D721Med (cell line): Measurements from ENCODE around the gene C1QBP.
"Not testable (repeated sequence)": the region's sequence is repeated elsewhere in the genome, so short reads cannot be mapped to it uniquely, and the experiment has no call there.

Experiments used
- DNase-seq: peaks from one replicate; pipeline ENCODE4 v3.0.0; 2011; ENCODE audit warnings: low spot score; ENCODE audit not compliant: insufficient read length
- FAIRE-seq: peaks from 2 replicates; lab custom pipeline; 2011; peaks lifted over from hg19 to GRCh38; lab: Jason Lieb, UNC
- CTCF ChIP-seq: IDR thresholded peaks from 2 replicates; pipeline ENCODE4 v1.5.1; 2012; ENCODE audit warnings: mild to moderate bottlenecking, control low read depth; ENCODE audit not compliant: insufficient read depth; ENCODE audit errors: missing control alignments

The C1QBP gene

GRCh38 chr17:5446786-5447185, 7.8 kb upstream of the C1QBP start:
- no peak for DNase-seq
- no peak for TF ChIP-seq CTCF
- no peak for FAIRE-seq

GRCh38 chr17:5444209-5444608, 5.3 kb upstream of the C1QBP start:
- DNase-seq (no peak), FAIRE-seq (no peak)
- TF ChIP-seq CTCF, result no peak

DNA sequence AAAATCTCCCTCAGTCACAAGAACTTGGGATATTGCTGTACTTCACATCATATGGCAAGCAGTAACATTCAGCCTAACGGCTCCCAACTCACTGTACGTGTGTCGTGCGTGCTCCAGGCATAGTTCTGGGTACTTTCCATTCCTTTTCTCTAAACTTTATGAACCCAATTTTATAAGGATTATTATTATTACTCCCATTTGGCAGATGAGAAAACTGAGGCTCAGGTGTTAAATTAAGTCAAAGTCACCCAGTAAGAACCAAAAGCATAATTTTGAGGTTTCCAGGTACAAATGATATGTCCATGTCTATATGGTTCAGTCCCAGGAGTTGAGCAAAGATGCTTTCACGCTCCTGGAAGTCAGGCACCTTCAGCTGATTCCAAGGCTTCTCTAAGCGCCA, 4.8 kb upstream of the C1QBP start:
- TF ChIP-seq CTCF, result no peak
- DNase-seq (no peak), FAIRE-seq (no peak)

- no peak for TF ChIP-seq CTCF
These were observed 450 bp upstream of the C1QBP start for GRCh38 chr17:5439446-5439764.

GRCh38 chr17:5437721-5438317, 1.1 kb downstream of the C1QBP start:
- no peak for DNase-seq
- TF ChIP-seq CTCF, result no peak
- no peak for FAIRE-seq

More at GRCh38 chr17:5439446-5439764, 450 bp upstream of the C1QBP start:
- FAIRE-seq (no peak), DNase-seq (no peak)

- FAIRE-seq, DNase-seq: not testable (repeated sequence)
These were observed 3.1 kb downstream of the C1QBP start for GRCh38 chr17:5435781-5436315.

DNA sequence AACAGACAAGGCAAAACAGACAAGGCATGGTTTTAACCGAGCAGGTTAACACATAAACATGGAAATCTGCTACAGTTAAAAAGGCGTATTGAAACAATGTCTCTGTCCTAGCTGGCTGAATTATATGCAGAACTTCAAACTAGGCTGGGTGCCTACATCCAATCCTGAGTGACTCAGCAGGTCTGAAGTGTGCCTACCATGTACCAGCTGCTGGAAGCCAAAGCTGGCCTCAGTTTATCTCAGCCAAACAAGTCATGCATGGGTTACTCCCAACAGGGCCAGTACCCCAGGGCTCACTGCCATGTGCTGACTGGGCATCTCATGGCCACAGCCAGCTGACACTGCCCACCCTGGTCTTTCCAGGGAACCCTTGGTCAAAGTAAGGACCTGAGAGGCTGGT, 4.0 kb downstream of the C1QBP start:
- no peak for TF ChIP-seq CTCF
- FAIRE-seq (no peak), DNase-seq (no peak)
